Hepatocyte (in vitro differentiated cells): Measurements from ENCODE around the gene SPINK14. TPM values are rescaled to one million over a fixed set of nuclear protein-coding genes. Genes with fewer than 3 reads are reported as not detected.

ENCODE experiments used
- DNase-seq: peaks from one replicate; pipeline ENCODE4 v3.0.0-alpha.2; 2016; ENCODE audit warnings: low spot score
- H2AFZ ChIP-seq: fragments of 200-600 bp; sonication (generic); 2 replicates; pipeline ENCODE4 v1.6.0; 2016; ENCODE audit warnings: antibody characterized with exemption, mild to moderate bottlenecking
- H3K27ac ChIP-seq: fragments of 200-600 bp; sonication (generic); 2 replicates; pipeline ENCODE4 v1.5.1; 2016; ENCODE audit warnings: mild to moderate bottlenecking
- H3K27me3 ChIP-seq: fragments of 200-600 bp; sonication (generic); 2 replicates; pipeline ENCODE4 v1.6.1; 2016
- H3K36me3 ChIP-seq: fragments of 200-600 bp; sonication (generic); replicated peaks from 2 replicates; pipeline ENCODE4 v1.5.1; 2016; ENCODE audit warnings: low read depth; ENCODE audit not compliant: insufficient read depth
- H3K4me1 ChIP-seq: fragments of 200-600 bp; sonication (generic); 2 replicates; pipeline ENCODE4 v1.5.1; 2016; ENCODE audit warnings: mild to moderate bottlenecking, moderate library complexity; ENCODE audit not compliant: insufficient read depth
- H3K4me2 ChIP-seq: fragments of 200-600 bp; sonication (generic); 2 replicates; pipeline ENCODE4 v1.6.0; 2016
- H3K4me3 ChIP-seq: fragments of 200-600 bp; sonication (generic); 2 replicates; pipeline ENCODE4 v1.5.1; 2016; ENCODE audit warnings: mild to moderate bottlenecking
- H3K79me2 ChIP-seq: fragments of 200-600 bp; sonication (generic); 2 replicates; pipeline ENCODE4 v1.6.0; 2017; ENCODE audit warnings: mild to moderate bottlenecking
- H3K9me2 ChIP-seq: fragments of 200-600 bp; sonication (generic); replicated peaks from 2 replicates; pipeline ENCODE4 v1.6.0; 2017; ENCODE audit warnings: mild to moderate bottlenecking; ENCODE audit not compliant: insufficient read depth
- H3K9me3 ChIP-seq: fragments of 200-600 bp; sonication (generic); 2 replicates; pipeline ENCODE4 v1.5.1; 2016; ENCODE audit warnings: low read depth, mild to moderate bottlenecking
- H4K20me1 ChIP-seq: fragments of 200-600 bp; sonication (generic); 2 replicates; pipeline ENCODE4 v1.6.0; 2016; ENCODE audit warnings: mild to moderate bottlenecking; ENCODE audit not compliant: insufficient read depth, poor library complexity, severe bottlenecking
- EZH2 ChIP-seq: fragments of 200-600 bp; sonication (generic); IDR thresholded peaks from 2 replicates; pipeline ENCODE4 v1.6.1; 2016; ENCODE audit warnings: antibody characterized with exemption, mild to moderate bottlenecking, borderline replicate concordance
- EZH2phosphoT487 ChIP-seq: fragments of 200-600 bp; sonication (generic); IDR thresholded peaks from one replicate; pipeline ENCODE4 v1.6.1; 2018; ENCODE audit warnings: antibody characterized with exemption, mild to moderate bottlenecking, low read depth, moderate library complexity; ENCODE audit not compliant: unreplicated experiment, severe bottlenecking
- WGBS: methylation state at CpG from one replicate; pipeline ENCODE4 v1.1.6; 2016; ENCODE audit warnings: low lambda C conversion rate; ENCODE audit errors: missing lambda C conversion rate; 5-methylcytosine and 5-hydroxymethylcytosine counted together
- polyA plus RNA-seq: library from polyadenylated mRNA; unstranded; fragments of >200 nt; fragmentation: Nextera tagmentation; extraction: Ambion mirVana; gene quantifications from 2 replicates; pipeline ENCODE4 v1.2.1, GENCODE V29; 2016
- total RNA-seq: library from RNA; depleted of rRNA; stranded (reverse); fragments of >200 nt; gene quantifications from 2 replicates; pipeline ENCODE4 v1.2.3, GENCODE V29; 2014
- TF ChIP-seq, protein P1 (sequence below): fragments of 200-600 bp; sonication (generic); IDR thresholded peaks from 2 replicates; pipeline ENCODE4 v1.5.1; 2016; ENCODE audit warnings: antibody characterized with exemption, mild to moderate bottlenecking; ENCODE audit not compliant: poor library complexity

The SPINK14 gene
- total and polyA plus RNA-seq, 2 experiments from 2014 or later = not detected

DNA sequence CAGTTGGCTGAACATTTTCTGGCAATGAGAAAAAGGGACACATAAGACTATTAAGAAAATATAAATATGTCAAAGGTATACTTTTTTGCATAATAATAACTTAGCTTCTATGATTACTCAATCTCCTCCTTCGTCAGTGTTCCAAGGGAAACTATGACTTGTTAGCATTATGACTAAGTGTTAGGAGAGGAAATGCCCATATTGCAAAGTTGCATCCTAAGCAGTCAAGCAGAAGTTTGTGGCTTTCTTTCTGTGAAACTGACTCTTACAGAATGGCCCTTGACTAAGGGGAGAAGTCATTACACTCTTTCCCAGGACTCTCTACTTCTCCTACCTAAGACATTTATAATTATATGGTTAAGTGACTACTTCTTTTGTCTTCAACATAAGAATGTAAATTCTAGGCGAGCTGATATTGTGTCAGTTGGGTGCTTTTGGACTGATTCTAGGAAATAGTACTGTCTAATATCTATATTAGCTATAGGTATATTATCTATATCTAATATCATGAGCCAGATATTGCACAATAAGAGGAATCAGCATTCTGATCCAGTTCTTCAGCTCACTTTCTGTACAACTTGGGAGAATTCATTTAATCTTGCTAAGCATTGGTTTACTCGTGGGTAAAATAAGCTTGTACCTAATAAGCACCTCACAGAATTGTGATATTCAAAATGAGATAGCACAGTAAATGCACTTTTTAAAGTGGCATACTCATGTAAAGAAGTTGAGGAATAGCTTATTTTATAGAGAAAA is 18.1 kb downstream of the SPINK14 start:
- Histone ChIP-seq H3K9me2 (no peaks in the 10 kb centered on the region), H3K4me2 (no peak overlapping the region), H3K27ac (no peak overlapping the region), H3K79me2 (no peaks in the 10 kb centered on the region), H3K4me1 (no peaks in the 10 kb centered on the region), H3K36me3 (no peaks in the 10 kb centered on the region), H4K20me1 (no peaks in the 10 kb centered on the region), H2AFZ (no peak overlapping the region), H3K9me3 (no peaks in the 10 kb centered on the region), H3K4me3 (no peak overlapping the region), H3K27me3 (no peaks in the 10 kb centered on the region)
- whole genome bisulfite sequencing = 81% methylated on average over 3 of the region's 3 CpGs
- DNase-seq = no peak
- no peak for TF ChIP-seq EZH2
- no peak for TF ChIP-seq EZH2phosphoT487
- TF ChIP-seq, protein P1, sequence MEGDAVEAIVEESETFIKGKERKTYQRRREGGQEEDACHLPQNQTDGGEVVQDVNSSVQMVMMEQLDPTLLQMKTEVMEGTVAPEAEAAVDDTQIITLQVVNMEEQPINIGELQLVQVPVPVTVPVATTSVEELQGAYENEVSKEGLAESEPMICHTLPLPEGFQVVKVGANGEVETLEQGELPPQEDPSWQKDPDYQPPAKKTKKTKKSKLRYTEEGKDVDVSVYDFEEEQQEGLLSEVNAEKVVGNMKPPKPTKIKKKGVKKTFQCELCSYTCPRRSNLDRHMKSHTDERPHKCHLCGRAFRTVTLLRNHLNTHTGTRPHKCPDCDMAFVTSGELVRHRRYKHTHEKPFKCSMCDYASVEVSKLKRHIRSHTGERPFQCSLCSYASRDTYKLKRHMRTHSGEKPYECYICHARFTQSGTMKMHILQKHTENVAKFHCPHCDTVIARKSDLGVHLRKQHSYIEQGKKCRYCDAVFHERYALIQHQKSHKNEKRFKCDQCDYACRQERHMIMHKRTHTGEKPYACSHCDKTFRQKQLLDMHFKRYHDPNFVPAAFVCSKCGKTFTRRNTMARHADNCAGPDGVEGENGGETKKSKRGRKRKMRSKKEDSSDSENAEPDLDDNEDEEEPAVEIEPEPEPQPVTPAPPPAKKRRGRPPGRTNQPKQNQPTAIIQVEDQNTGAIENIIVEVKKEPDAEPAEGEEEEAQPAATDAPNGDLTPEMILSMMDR = no peak

DNA sequence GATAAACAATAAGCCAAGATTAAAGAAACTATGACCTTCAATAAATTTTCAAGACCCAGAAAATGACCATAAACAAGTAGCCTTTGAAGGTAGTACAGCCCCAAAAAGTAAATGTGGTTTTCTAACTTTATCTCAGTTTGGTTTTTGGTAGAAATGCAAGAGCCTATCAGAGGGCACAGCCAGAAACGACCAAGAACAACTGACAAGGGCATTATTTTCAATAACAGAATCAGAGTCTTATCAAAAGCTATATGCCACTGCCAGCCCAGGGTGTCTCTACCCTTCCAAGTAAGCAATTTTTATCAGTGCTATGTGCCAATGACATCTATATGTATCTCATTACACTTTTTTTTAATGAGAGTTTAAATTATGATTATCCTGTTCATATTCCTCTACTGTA is 22.7 kb downstream of the SPINK14 start:
- no peak for DNase-seq
- Histone ChIP-seq H2AFZ (no peak overlapping the region), H3K27ac (no peak overlapping the region), H3K27me3 (no peaks in the 10 kb centered on the region), H3K9me2 (no peaks in the 10 kb centered on the region), H3K36me3 (no peaks in the 10 kb centered on the region), H3K4me3 (no peak overlapping the region), H3K79me2 (no peaks in the 10 kb centered on the region), H4K20me1 (no peaks in the 10 kb centered on the region), H3K4me1 (no peaks in the 10 kb centered on the region), H3K9me3 (no peaks in the 10 kb centered on the region), H3K4me2 (no peak overlapping the region)
- TF ChIP-seq, protein P1 = no peak
- TF ChIP-seq EZH2phosphoT487 (no peak), EZH2 (no peak)
- 55% methylated on average over 1 of the region's 1 CpG for WGBS

DNA sequence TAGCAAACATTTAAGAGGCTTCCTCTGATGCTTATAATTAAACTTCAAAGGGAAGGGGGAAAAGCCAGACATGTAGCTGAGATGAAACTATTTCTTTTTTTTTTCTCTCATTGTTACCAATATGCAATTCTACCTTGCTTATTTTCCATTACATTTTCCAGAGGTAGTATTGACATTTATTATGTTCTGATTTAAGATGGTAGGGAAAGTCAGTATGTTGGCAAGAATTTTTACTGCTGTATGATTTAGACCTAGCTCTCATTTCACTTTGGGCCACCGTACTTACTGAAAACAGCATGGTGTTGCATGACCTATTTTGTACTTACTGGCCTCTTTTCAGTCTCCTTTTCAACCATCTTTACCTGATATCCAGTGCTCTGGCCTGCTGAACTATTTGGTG is 24.9 kb downstream of the SPINK14 start:
- H3K27ac ChIP-seq = peak overlapping the region; percentile 41
- no peak overlapping the region for H2AFZ ChIP-seq
- H3K4me1 ChIP-seq = no peaks in the 10 kb centered on the region
- no peaks in the 10 kb centered on the region for H3K9me3 ChIP-seq
- no peaks in the 10 kb centered on the region for H3K36me3 ChIP-seq
- H3K9me2 ChIP-seq = no peaks in the 10 kb centered on the region
- no peaks in the 10 kb centered on the region for H3K27me3 ChIP-seq
- TF ChIP-seq EZH2phosphoT487 = no peak
- TF ChIP-seq, protein P1 = no peak
- no peak for TF ChIP-seq EZH2
- no peaks in the 10 kb centered on the region for H4K20me1 ChIP-seq
- H3K4me3 ChIP-seq = no peak overlapping the region
- no peak for DNase-seq
- 44% methylated on average over 1 of the region's 1 CpG for WGBS
- no peaks in the 10 kb centered on the region for H3K79me2 ChIP-seq
- no peak overlapping the region for H3K4me2 ChIP-seq
